SK-N-MC (cell line): Measurements from ENCODE around the gene MRPL30.

Source experiments
- EZH2 ChIP-seq: fragments of 200-600 bp; sonication (generic); IDR thresholded peaks from one replicate; pipeline ENCODE4 v1.6.1; 2017; ENCODE audit warnings: antibody characterized with exemption
- POLR2AphosphoS5 ChIP-seq: IDR thresholded peaks from 2 replicates; pipeline ENCODE4 v1.6.1; 2012; ENCODE audit warnings: mild to moderate bottlenecking, low read depth, low read length, borderline replicate concordance

GRCh38 chr2:99205491-99205890 lies 24.5 kb downstream of the MRPL30 start:
- TF ChIP-seq EZH2 (no peak), POLR2AphosphoS5 (no peak)
